OCI-M2 (cell line): Measurements from ENCODE around the gene TAF11L3.
"Not testable (repeated sequence)": the region's sequence is repeated elsewhere in the genome, so short reads cannot be mapped to it uniquely, and the experiment has no call there.

ENCODE experiments used
- DNase-seq: peaks from one replicate; lab custom pipeline; 2025; ENCODE audit not compliant: unreplicated experiment; lab: John Stamatoyannopoulos, UW

TAF11L3 gene

GRCh38 chr5:17518067-17518466 is at the start of gene TAF11L3:
TSS of gene TAF11L3 (plus strand) at chr5:17518367.
- DNase-seq: not testable (repeated sequence)

GRCh38 chr5:17470064-17470463 is 48.1 kb upstream of the TAF11L3 start:
- no peak for DNase-seq

DNA sequence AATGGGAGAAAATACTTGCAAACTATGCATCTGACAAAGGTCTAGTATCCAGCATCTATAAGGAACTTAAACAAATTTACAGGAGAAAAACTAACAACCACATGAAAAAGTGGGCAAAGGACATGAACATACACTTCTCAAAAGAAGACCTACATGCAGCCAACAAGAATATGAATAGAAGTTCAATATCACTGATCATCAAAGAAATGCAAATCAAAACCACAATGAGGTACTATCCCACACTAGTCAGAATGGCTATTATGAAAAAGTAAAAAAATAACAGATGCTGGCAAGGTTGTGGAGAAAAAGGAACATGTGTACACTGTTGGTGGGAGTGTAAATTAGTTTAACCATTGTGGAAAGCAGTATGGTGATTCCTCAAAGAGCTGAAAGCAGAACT is 43.1 kb upstream of the TAF11L3 start:
- not testable (repeated sequence) for DNase-seq

GRCh38 chr5:17477043-17477442 is 41.1 kb upstream of the TAF11L3 start:
- DNase-seq: no peak

DNA sequence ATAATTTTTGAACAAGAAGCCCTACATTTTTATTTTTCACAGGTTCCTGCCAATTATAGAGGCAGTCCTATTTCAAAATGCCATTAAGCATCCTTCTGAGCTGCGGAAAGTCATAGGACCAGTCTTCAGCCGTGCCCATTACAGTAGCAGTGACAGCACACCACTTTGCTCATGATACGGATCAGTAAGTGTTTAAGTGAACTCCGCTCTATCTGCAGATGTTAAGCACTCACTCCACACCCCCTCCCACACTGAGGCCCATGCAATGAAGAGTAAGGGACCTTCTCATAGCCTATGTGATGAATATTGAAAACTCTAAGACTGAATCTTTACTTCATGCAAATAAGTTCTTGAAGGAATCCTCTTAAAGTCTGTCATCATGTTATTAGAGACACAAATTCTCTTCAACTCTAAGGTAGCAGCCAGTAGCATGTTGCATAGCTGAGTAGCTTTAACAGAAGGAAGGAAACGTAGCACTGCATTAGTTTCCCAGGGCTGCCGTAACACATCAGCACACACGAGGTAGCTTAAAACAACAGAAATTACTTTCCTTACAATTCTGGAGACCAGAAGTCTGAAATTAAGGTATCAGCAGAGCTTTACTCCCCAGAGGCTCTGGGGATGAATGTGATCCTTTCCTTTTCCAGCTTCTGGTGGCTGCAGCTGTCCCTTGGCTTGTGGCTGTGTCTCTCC is 40.4 kb upstream of the TAF11L3 start:
- DNase-seq: no peak

GRCh38 chr5:17481378-17481777 is 36.8 kb upstream of the TAF11L3 start:
- no peak for DNase-seq

DNA sequence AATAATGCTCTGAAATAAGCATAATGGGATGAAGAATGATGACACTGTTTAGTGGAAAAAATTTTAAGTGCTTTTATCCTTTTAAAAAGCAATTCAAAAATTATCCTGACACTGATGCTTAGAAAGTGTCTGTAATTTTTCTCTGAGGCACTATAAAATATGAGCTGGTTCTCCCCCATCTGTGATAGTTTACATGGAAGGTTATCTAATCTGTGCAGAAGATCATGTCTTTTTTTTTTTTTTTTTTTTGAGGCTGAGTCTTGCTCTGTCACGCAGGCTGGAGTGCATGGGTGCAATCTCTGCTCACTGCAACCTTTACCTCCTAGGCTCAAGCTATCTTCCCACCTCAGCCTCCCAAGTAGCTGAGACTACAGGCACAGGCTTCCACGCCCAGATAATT is 35.4 kb upstream of the TAF11L3 start:
- no peak for DNase-seq

DNA sequence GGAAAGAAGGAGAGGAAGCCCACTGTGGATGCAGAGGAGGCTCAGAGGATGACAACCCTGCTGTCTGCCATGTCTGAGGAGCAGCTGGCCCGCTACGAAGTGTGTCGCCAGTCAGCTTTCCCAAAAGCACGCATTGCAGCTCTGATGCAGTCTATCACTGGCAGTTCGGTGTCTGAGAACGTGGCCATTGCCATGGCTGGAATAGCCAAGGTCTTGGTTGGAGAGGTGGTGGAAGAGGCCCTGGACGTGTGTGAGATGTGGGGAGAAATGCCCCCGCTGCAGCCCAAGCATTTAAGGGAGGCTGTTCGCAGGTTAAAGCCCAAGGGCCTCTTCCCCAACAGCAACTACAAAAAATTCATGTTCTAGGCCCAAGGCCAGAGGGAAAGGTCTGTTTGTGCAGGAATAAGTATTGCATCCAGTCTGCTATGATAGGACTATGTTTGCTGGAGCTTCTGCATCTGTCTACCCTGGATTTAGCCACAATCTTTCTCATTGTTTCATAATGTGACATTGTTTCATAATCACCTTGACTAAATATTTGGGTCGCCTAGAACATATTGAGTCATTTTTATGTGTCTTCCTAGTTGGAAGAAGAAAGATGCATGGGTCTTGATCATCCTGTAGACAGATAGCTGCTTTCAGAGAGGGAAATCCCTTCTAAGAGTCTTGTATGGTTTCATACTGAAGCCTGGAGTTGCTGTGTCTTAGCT is 31.5 kb upstream of the TAF11L3 start:
- not testable (repeated sequence) for DNase-seq

DNA sequence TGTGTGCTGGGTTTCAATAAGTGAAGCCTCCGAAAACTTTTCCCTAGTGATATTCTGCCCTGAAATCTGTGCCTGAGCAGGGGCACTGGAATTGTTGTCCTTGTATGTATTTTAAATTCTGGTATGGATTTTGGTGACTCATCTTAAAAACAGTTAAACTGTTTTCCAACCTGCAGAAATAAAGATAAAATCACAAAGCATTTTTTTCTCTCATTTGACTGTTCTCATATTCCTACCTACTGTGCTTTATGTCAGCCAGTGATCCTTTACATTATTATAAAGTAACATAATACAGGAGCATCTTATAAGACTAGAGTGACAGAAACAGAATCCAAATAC is 31.0 kb upstream of the TAF11L3 start:
- no peak for DNase-seq

GRCh38 chr5:17491257-17491656 is 26.9 kb upstream of the TAF11L3 start:
- not testable (repeated sequence) for DNase-seq

- DNase-seq: no peak
Measured at GRCh38 chr5:17492770-17493169, 25.4 kb upstream of the TAF11L3 start.

GRCh38 chr5:17497446-17497845 is 20.7 kb upstream of the TAF11L3 start:
- no peak for DNase-seq

GRCh38 chr5:17497931-17498330 is 20.2 kb upstream of the TAF11L3 start, which contains the start of gene TAF11L2:
TSS of gene TAF11L2 (plus strand) at chr5:17498231.
- not testable (repeated sequence) for DNase-seq

- DNase-seq: no peak
Measured at GRCh38 chr5:17511775-17512325, 6.3 kb upstream of the TAF11L3 start.

DNA sequence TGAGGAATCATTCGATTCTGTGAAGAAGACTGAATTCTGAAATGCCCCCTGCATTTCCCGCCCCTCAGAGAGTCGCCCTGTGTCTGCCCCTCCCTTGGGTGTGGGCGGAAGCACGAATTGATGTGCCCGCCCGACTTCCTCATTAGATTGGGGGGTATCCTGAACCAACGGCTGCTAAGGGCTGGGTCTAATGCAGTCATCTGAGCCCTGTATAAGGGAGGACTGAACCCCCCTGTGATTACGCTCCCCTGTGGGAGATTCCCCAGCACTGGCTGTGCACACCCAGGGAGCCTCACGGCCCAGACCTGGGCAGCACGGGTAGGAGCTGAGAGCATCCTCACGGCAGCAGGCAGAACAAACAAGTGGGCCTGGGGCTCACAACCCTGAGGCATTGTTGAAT is 641 bp upstream of the TAF11L3 start:
- DNase-seq: not testable (repeated sequence)

- not testable (repeated sequence) for DNase-seq
Measured at GRCh38 chr5:17519508-17519907, 1.3 kb downstream of the TAF11L3 start.

GRCh38 chr5:17521501-17521900 is 3.3 kb downstream of the TAF11L3 start, which contains the start of gene TAF11L4:
TSS of gene TAF11L4 (plus strand) at chr5:17521801.
- not testable (repeated sequence) for DNase-seq

DNA sequence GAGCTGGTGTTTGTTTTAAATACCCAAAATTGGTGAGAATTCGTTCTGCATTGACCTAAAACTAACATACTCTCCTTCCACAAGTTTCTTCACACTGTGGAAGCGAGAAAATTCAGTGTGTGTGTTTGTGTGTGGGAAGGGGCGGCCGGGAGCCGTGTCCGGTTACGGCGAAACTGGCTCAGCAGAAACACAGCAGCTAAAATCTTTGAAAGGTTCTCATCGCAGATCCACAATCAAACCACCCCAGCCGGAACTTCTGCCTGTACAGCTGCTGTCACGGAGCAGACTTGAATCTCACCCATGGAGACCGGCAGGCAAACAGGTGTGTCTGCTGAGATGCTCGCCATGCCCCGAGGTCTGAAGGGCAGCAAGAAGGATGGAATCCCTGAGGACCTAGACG is 6.8 kb downstream of the TAF11L3 start, which contains the start of gene TAF11L5:
Gene TAF11L5 (plus strand): TSS at position 301 of the 400 bp plus-strand sequence.
- not testable (repeated sequence) for DNase-seq

DNA sequence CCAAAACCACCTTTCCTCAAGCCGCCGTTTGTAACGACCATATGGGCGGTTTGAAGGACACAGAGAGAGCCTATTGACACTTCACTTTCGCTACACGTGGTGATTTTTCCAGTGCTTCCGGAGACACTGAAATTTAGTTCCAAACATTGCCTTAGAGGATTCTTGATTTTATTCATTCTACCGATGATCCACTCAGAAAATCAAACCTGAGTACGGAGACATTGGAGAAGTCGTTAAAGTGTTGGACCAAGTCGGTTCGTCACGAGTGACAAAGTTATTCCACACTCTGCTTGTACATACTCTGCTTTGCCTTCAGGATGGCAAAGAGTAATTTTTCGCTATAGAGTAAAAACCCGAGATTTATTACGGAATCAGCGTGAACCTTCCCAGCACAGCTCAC is 8.3 kb downstream of the TAF11L3 start:
- DNase-seq: not testable (repeated sequence)

- not testable (repeated sequence) for DNase-seq
Measured at GRCh38 chr5:17528369-17528768, 10.2 kb downstream of the TAF11L3 start, which contains the start of gene TAF11L6. TSS of gene TAF11L6 (plus strand) at chr5:17528669.
